IMR-90 (cell line): ENCODE results near the gene KIF21A. TPM values are rescaled to one million over a fixed set of nuclear protein-coding genes. Genes with fewer than 3 reads are reported as not detected.

Experiments
- ATAC-seq: fragments of 200-7000 bp; cut with Tn5 transposase; 2 replicates; pipeline ENCODE4 v1.9.1; 2020; ENCODE audit warnings: low read depth, mild to moderate bottlenecking, moderate library complexity
- BruUV-seq: library from RNA; stranded (reverse); fragments of 400-500 nt; replicated peaks from 2 replicates; lab custom pipeline; 2021; lab: Mats Ljungman, UMichigan
- CTCF ChIA-PET: fragments of 300-600 bp; formaldehyde crosslinking; extraction: SDS; loops from one replicate; lab custom pipeline; 2021; ENCODE audit warnings: antibody characterized with exemption; lab: Yijun Ruan, JAX
- POLR2A ChIA-PET: fragments of 300-600 bp; sonication (Branson Sonifier 250); formaldehyde crosslinking; loops from one replicate; lab custom pipeline; 2022; ENCODE audit warnings: antibody characterized with exemption; ENCODE audit not compliant: unreplicated experiment; lab: Charles Lee
- DNase-seq: peaks from one replicate; pipeline ENCODE4 v3.0.0; 2013
- H2AFZ ChIP-seq: replicated peaks from 2 replicates; pipeline ENCODE3; 2013; ENCODE audit warnings: low read length, mild to moderate bottlenecking; ENCODE audit not compliant: poor library complexity
- H2AK5ac ChIP-seq: 2 replicates; pipeline ENCODE4 v1.6.1; 2013; ENCODE audit warnings: low read depth, low read length, inconsistent platforms
- H2AK9ac ChIP-seq: replicated peaks from 2 replicates; pipeline ENCODE3; 2013; ENCODE audit warnings: mild to moderate bottlenecking, low read depth, low read length, moderate library complexity; ENCODE audit not compliant: poor library complexity
- H2BK120ac ChIP-seq: 2 replicates; pipeline ENCODE4 v1.6.1; 2013; ENCODE audit warnings: low read depth, low read length, inconsistent platforms
- H2BK15ac ChIP-seq: 3 replicates; pipeline ENCODE4 v1.6.1; 2013; ENCODE audit warnings: low read depth, low read length, inconsistent platforms
- H2BK20ac ChIP-seq: 2 replicates; pipeline ENCODE4 v1.6.1; 2013; ENCODE audit warnings: low read depth, mild to moderate bottlenecking, inconsistent platforms, low read length, moderate library complexity
- H2BK5ac ChIP-seq: 2 replicates; pipeline ENCODE4 v1.6.1; 2013; ENCODE audit warnings: mild to moderate bottlenecking, low read depth, low read length, inconsistent platforms; ENCODE audit not compliant: poor library complexity, severe bottlenecking
- H3K14ac ChIP-seq: replicated peaks from 2 replicates; pipeline ENCODE4 v1.6.1; 2013; ENCODE audit warnings: low read depth, low read length, inconsistent platforms
- H3K18ac ChIP-seq: 2 replicates; pipeline ENCODE4 v1.6.1; 2013; ENCODE audit warnings: low read depth, low read length, control low read depth
- H3K23ac ChIP-seq: 2 replicates; pipeline ENCODE4 v1.6.1; 2013; ENCODE audit warnings: low read depth, low read length, inconsistent platforms
- H3K27ac ChIP-seq: 2 replicates; pipeline ENCODE4 v1.5.1; 2013; ENCODE audit warnings: mild to moderate bottlenecking, control low read depth, low read length; ENCODE audit not compliant: insufficient read depth
- H3K27me3 ChIP-seq: 2 replicates; pipeline ENCODE4 v1.6.1; 2013; ENCODE audit warnings: low read length; ENCODE audit not compliant: control insufficient read depth, insufficient read depth
- H3K36me3 ChIP-seq: 2 replicates; pipeline ENCODE4 v1.6.1; 2013; ENCODE audit warnings: low read length, mixed read lengths; ENCODE audit not compliant: control insufficient read depth, insufficient read depth
- H3K4ac ChIP-seq: 2 replicates; pipeline ENCODE4 v1.6.1; 2013; ENCODE audit warnings: low read depth, low read length, inconsistent platforms
- H3K4me1 ChIP-seq: 2 replicates; pipeline ENCODE4 v1.6.1; 2013; ENCODE audit warnings: low read length, mixed read lengths; ENCODE audit not compliant: control insufficient read depth, insufficient read depth
- H3K4me2 ChIP-seq: 2 replicates; pipeline ENCODE4 v1.6.1; 2013; ENCODE audit warnings: low read depth, mild to moderate bottlenecking, control low read depth, low read length, moderate library complexity
- H3K4me3 ChIP-seq: 2 replicates; pipeline ENCODE4 v1.5.1; 2013; ENCODE audit warnings: low read depth, mild to moderate bottlenecking, control low read depth, low read length, moderate library complexity; ENCODE audit not compliant: insufficient read depth
- H3K56ac ChIP-seq: 2 replicates; pipeline ENCODE4 v1.6.1; 2013; ENCODE audit warnings: low read length, inconsistent platforms; ENCODE audit not compliant: insufficient read depth; ENCODE audit errors: extremely low read depth
- H3K79me1 ChIP-seq, 2 experiments: 2 replicates each; pipeline ENCODE4 v1.6.1; 2013; ENCODE audit warnings: low read length in 2 of 2, inconsistent platforms in 1 of 2, low read depth in 1 of 2
- H3K9ac ChIP-seq: 2 replicates; pipeline ENCODE4 v1.6.1; 2013; ENCODE audit warnings: low read depth, low read length, control low read depth
- H3K9me1 ChIP-seq: 2 replicates; pipeline ENCODE4 v1.6.1; 2013; ENCODE audit warnings: low read length, inconsistent platforms; ENCODE audit not compliant: insufficient read depth
- H3K9me3 ChIP-seq: 2 replicates; pipeline ENCODE4 v1.6.1; 2013; ENCODE audit warnings: low read length; ENCODE audit not compliant: control insufficient read depth, insufficient read depth
- H4K20me1 ChIP-seq: 2 replicates; pipeline ENCODE4 v1.6.1; 2013; ENCODE audit warnings: low read length, inconsistent platforms; ENCODE audit not compliant: insufficient read depth
- H4K5ac ChIP-seq: 2 replicates; pipeline ENCODE4 v1.6.1; 2013; ENCODE audit warnings: mild to moderate bottlenecking, low read depth, low read length, control low read depth
- H4K8ac ChIP-seq, 2 experiments: 2 replicates each; pipeline ENCODE4 v1.6.1; 2013; ENCODE audit warnings: low read depth in 2 of 2, low read length in 2 of 2, control low read depth in 1 of 2, inconsistent platforms in 1 of 2
- H4K91ac ChIP-seq: 2 replicates; pipeline ENCODE4 v1.6.1; 2013; ENCODE audit warnings: low read depth, low read length, inconsistent platforms; ENCODE audit not compliant: insufficient read depth
- CEBPB ChIP-seq: IDR thresholded peaks from 2 replicates; pipeline ENCODE4 v1.6.1; 2012; ENCODE audit warnings: low read depth, low read length, improper control_type of control experiment
- CHD1 ChIP-seq: IDR thresholded peaks from 2 replicates; pipeline ENCODE4 v1.6.1; 2012; ENCODE audit warnings: low read depth, low read length, improper control_type of control experiment
- FOS ChIP-seq: fragments of 150-350 bp; IDR thresholded peaks from 2 replicates; pipeline ENCODE4 v1.6.1; 2016; ENCODE audit warnings: low read depth, low read length
- MXI1 ChIP-seq: IDR thresholded peaks from 2 replicates; pipeline ENCODE4 v1.6.1; 2012; ENCODE audit warnings: low read depth, mild to moderate bottlenecking, low read length, moderate library complexity, borderline replicate concordance
- NFE2L2 ChIP-seq: fragments of 150-350 bp; IDR thresholded peaks from 2 replicates; pipeline ENCODE4 v1.6.1; 2016; ENCODE audit warnings: low read depth, mild to moderate bottlenecking, low read length
- POLR2A ChIP-seq: IDR thresholded peaks from 2 replicates; pipeline ENCODE4 v1.6.1; 2012; ENCODE audit warnings: mild to moderate bottlenecking, low read depth, low read length
- RCOR1 ChIP-seq: IDR thresholded peaks from 2 replicates; pipeline ENCODE4 v1.6.1; 2012; ENCODE audit warnings: mild to moderate bottlenecking, low read length, improper control_type of control experiment; ENCODE audit not compliant: insufficient replicate concordance
- RFX5 ChIP-seq: IDR thresholded peaks from 2 replicates; pipeline ENCODE4 v1.8.0; 2012; ENCODE audit warnings: low read depth, mild to moderate bottlenecking, low read length, moderate library complexity
- WGBS, 2 experiments: methylation state at CpG; one replicate each; pipeline versions ENCODE4 v1.1.5 to v1.1.7; 2013; ENCODE audit warnings: missing lambda C conversion rate in 2 of 2; ENCODE audit not compliant: insufficient read length in 1 of 2; ENCODE audit errors: extremely low coverage in 2 of 2; 5-methylcytosine and 5-hydroxymethylcytosine counted together
- dilution Hi-C: fragments of 300-500 bp; cut with HindIII; formaldehyde crosslinking; loops from one replicate; pipeline ENCODE4 v1.14.3; 2018; ENCODE audit warnings: low sequenced_read_pairs; ENCODE audit not compliant: unreplicated experiment
- in situ Hi-C: fragments of 300-500 bp; cut with MboI; formaldehyde crosslinking; loops from 3 replicates; pipeline ENCODE4 v1.14.3; 2019; ENCODE audit warnings: low sequenced_read_pairs, inconsistent platforms, mixed read lengths
- intact Hi-C: fragments of 100-400 bp; cut with micrococcal nuclease; formaldehyde crosslinking; loops from 2 replicates; pipeline ENCODE4 v1.10.0; 2022
- polyA plus RNA-seq, 3 experiments: library from polyadenylated mRNA; depleted of rRNA; stranded (reverse); fragments of >200 nt; gene quantifications; 2 replicates each; pipeline ENCODE4 v1.2.3, GENCODE V29; 2012; ENCODE audit warnings: low replicate concordance in 1 of 3
- total RNA-seq: library from RNA; depleted of rRNA; stranded (reverse); fragments of >200 nt; gene quantifications from 2 replicates; pipeline ENCODE4 v1.2.3, GENCODE V29; 2012
- TF ChIP-seq, protein P1 (sequence below): fragments of 150-350 bp; IDR thresholded peaks from 2 replicates; pipeline ENCODE4 v1.6.1; 2016; ENCODE audit warnings: low read depth, mild to moderate bottlenecking, low read length, moderate library complexity, borderline replicate concordance

Gene KIF21A
- total and polyA plus RNA-seq, 2 of the 4 experiments (the other 2 are of a cell fraction), result 0.38 to 1.1 TPM

GRCh38 chr12:39372204-39372925, 70.6 kb downstream of the KIF21A start:
- Histone ChIP-seq H3K9me3 (no peaks in the 10 kb centered on the region), H3K14ac (no peak overlapping the region), H4K5ac (no peak overlapping the region), H3K4me2 (no peak overlapping the region), H2AFZ (no peak overlapping the region), H3K79me1 (no peaks in the 10 kb centered on the region), H2BK5ac (no peak overlapping the region), H4K20me1 (no peaks in the 10 kb centered on the region), H4K8ac (no peak overlapping the region), H2AK9ac (no peak overlapping the region), H3K9me1 (no peaks in the 10 kb centered on the region), H2AK5ac (no peak overlapping the region), H3K27ac (no peak overlapping the region), H3K27me3 (no peaks in the 10 kb centered on the region), H3K36me3 (no peaks in the 10 kb centered on the region), H3K18ac (no peak overlapping the region), H2BK120ac (no peak overlapping the region), H4K91ac (no peak overlapping the region), H3K4me3 (no peak overlapping the region), H3K23ac (no peak overlapping the region), H3K4me1 (no peaks in the 10 kb centered on the region), H3K9ac (no peak overlapping the region), H2BK20ac (no peak overlapping the region), H3K4ac (no peak overlapping the region), H2BK15ac (no peak overlapping the region), H3K56ac (no peak overlapping the region)
- no peak for TF ChIP-seq RCOR1
- TF ChIP-seq FOS, result no peak
- TF ChIP-seq, protein P1, sequence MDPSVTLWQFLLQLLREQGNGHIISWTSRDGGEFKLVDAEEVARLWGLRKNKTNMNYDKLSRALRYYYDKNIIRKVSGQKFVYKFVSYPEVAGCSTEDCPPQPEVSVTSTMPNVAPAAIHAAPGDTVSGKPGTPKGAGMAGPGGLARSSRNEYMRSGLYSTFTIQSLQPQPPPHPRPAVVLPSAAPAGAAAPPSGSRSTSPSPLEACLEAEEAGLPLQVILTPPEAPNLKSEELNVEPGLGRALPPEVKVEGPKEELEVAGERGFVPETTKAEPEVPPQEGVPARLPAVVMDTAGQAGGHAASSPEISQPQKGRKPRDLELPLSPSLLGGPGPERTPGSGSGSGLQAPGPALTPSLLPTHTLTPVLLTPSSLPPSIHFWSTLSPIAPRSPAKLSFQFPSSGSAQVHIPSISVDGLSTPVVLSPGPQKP, result no peak
- TF ChIP-seq RFX5, result no peak
- TF ChIP-seq MXI1, result no peak
- TF ChIP-seq CEBPB, result no peak
- TF ChIP-seq POLR2A, result no peak
- no peak for TF ChIP-seq CHD1
- no peak for TF ChIP-seq NFE2L2
- ChIA-PET CTCF (no interaction called here), POLR2A (no interaction called here)
- ATAC-seq, result no peak
- WGBS, 2 experiments, result 17% methylated on average over 1 of the region's 2 CpGs; no CpG with 5 or more reads in 1 of the 2 experiments
- dilution Hi-C loops, result no loop called here
- in situ Hi-C loops, result no loop called here
- intact Hi-C loops, result no loop called here
- BruUV-seq, result no TSS peak
- no peak for DNase-seq
